ENCODE results near the gene ZNF556.

DNA sequence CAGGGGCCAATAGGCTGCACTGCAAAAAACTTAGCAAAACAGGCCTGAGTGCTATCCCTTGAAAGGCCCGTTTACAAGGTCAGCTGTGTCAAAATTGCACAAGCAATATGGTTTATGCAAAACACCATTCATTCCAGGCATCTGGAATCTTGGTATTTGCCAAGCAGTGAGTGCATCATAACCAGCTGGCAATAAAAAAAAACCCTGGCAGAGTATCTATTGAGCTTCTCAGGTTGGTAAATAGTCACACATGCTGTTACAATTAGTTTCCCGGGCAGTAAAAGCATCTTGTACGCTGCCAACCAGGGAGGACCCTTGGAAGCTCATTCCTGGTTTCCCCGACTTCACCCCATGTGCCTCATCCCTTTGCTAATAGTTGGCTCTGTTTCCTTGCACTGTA is 56.4 kb downstream of the ZNF556 start:
- TF ChIP-seq, protein P1, sequence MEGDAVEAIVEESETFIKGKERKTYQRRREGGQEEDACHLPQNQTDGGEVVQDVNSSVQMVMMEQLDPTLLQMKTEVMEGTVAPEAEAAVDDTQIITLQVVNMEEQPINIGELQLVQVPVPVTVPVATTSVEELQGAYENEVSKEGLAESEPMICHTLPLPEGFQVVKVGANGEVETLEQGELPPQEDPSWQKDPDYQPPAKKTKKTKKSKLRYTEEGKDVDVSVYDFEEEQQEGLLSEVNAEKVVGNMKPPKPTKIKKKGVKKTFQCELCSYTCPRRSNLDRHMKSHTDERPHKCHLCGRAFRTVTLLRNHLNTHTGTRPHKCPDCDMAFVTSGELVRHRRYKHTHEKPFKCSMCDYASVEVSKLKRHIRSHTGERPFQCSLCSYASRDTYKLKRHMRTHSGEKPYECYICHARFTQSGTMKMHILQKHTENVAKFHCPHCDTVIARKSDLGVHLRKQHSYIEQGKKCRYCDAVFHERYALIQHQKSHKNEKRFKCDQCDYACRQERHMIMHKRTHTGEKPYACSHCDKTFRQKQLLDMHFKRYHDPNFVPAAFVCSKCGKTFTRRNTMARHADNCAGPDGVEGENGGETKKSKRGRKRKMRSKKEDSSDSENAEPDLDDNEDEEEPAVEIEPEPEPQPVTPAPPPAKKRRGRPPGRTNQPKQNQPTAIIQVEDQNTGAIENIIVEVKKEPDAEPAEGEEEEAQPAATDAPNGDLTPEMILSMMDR (IDR thresholded peaks at IDR 0.05 in 2 of 3, conservative IDR thresholded peaks at IDR 0.05 in 1 of 3; ENCODE audit: control insufficient read depth in 2 of 3, extremely low read depth in 1 of 3, insufficient read depth in 1 of 3, low read depth in 3 of 3, low read length in 3 of 3): no peak
- TF ChIP-seq BHLHE40 (IDR thresholded peaks at IDR 0.05; ENCODE audit: borderline replicate concordance in 1 of 2, low read depth in 2 of 2, low read length in 1 of 2): no peak

All from GM12878 (cell line).